Neural crest cell (in vitro differentiated cells): ENCODE measurements around the gene FNBP1L. TPM values are rescaled to one million over a fixed set of nuclear protein-coding genes. Genes with fewer than 3 reads are reported as not detected.

Experiments
- DNase-seq: peaks from one replicate; pipeline ENCODE4 v3.0.0; 2021; ENCODE audit warnings: low read depth, mixed read lengths, low spot score
- H3K27ac Mint-ChIP-seq: one replicate; pipeline ENCODE4 v1.8.0; 2021; ENCODE audit warnings: mild to moderate bottlenecking, mixed read lengths; ENCODE audit not compliant: unreplicated experiment
- H3K27me3 Mint-ChIP-seq: 2 replicates; pipeline ENCODE4 v1.8.0; 2021; ENCODE audit warnings: low read depth, mild to moderate bottlenecking, mixed read lengths
- H3K36me3 Mint-ChIP-seq: 2 replicates; pipeline ENCODE4 v1.8.0; 2021; ENCODE audit warnings: low read depth, mild to moderate bottlenecking, mixed read lengths
- H3K4me1 Mint-ChIP-seq: 2 replicates; pipeline ENCODE4 v1.8.0; 2021; ENCODE audit warnings: mixed read lengths
- H3K4me3 Mint-ChIP-seq: one replicate; pipeline ENCODE4 v1.8.0; 2021; ENCODE audit warnings: mild to moderate bottlenecking, mixed read lengths
- H3K9me3 Mint-ChIP-seq: 2 replicates; pipeline ENCODE4 v1.8.0; 2021; ENCODE audit warnings: mixed read lengths
- CTCF ChIP-seq: fragments of 200-600 bp; sonication (generic); conservative IDR thresholded peaks from 2 replicates; pipeline ENCODE4 v1.5.0; 2021; ENCODE audit warnings: antibody characterized with exemption, mild to moderate bottlenecking
- total RNA-seq: library from RNA; stranded (reverse); gene quantifications from 2 replicates; pipeline ENCODE4 v1.2.1, GENCODE V29; 2021

FNBP1L gene
- total RNA-seq, 1 donor from 2014 or later = 60.9 TPM

DNA sequence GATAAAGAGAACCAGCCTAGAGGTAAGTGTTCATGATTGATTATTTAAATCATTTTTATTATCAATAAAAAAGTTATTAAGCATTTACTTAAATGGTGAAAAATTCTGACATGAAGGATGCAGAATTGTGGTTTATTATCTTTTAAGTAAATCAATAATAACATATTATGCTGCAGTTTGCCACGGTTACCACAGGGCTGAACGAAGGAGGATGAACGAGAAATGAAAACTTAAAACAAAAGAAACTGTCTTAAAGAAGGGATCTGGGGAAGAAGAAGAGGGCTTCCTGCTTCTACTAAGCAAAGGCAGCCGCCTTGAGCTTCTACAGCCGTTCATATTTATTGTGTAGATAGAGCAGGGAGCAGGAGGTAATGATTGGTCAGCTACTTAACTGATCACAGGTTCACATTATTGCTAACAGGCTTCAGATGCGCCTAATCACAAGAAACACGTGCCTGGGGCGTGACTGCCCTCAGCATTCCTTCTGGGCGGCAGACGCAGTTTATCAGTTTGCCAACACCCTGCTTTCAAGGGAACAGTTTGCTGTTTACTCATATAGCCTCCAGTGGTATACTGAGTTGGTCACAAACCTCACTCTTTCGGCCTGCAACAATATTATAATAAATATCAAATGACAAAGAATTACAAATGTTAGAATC lies 5.8 kb upstream of the FNBP1L start:
- no peak overlapping the region for H3K27ac Mint-ChIP-seq
- no peaks in the 10 kb centered on the region for H3K36me3 Mint-ChIP-seq
- H3K4me3 Mint-ChIP-seq = no peak overlapping the region

GRCh38 chr1:93442741-93443140 lies 5.2 kb upstream of the FNBP1L start:
- Mint-ChIP-seq H3K4me3 (no peak overlapping the region), H3K36me3 (no peaks in the 10 kb centered on the region), H3K9me3 (no peaks in the 10 kb centered on the region), H3K4me1 (peaks cover 13% of the 10 kb centered on the region), H3K27ac (no peak overlapping the region), H3K27me3 (no peaks in the 10 kb centered on the region)
- TF ChIP-seq CTCF = no peak
- no peak for DNase-seq

More for the DNA sequence above, 5.8 kb upstream of the FNBP1L start:
- Mint-ChIP-seq H3K9me3 (no peaks in the 10 kb centered on the region), H3K27me3 (no peaks in the 10 kb centered on the region), H3K4me1 (peaks cover 7% of the 10 kb centered on the region)
- no peak for DNase-seq
- TF ChIP-seq CTCF = no peak

GRCh38 chr1:93443454-93443853 lies 4.5 kb upstream of the FNBP1L start:
- H3K4me1 Mint-ChIP-seq = peaks cover 13% of the 10 kb centered on the region
- no peaks in the 10 kb centered on the region for H3K27me3 Mint-ChIP-seq
- no peak overlapping the region for H3K4me3 Mint-ChIP-seq

DNA sequence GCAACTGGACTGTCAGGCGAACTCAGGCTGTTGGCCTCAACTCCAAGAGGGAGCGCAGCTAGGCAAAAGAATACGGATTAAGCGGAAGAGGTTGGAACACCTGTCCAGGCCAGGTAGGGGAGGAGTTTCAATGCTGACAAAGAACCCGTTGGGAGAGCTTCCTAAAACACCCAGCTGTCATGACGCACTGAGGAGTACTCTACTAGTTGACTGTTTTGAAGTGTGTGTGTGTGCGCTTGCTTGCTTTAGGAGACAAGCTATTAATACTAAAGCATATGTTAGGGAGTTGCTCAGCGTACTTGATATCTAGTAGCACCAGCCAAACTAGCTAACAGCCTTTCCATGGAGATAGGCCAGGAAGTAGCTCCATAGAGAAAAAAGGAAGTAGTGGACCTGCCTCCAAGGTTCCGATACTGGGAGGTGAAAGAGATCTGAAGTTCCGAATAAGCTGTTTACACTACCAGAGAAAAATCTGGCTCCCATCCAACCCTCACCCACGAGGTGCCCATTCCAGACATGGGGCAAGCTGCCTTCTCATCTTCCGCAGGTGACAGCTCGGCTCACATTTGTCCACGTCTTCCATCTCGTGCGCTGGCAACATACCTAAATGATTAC lies 974 bp upstream of the FNBP1L start:
- no peaks in the 10 kb centered on the region for H3K9me3 Mint-ChIP-seq

More at GRCh38 chr1:93443454-93443853, 4.5 kb upstream of the FNBP1L start:
- Mint-ChIP-seq H3K27ac (no peak overlapping the region), H3K36me3 (no peaks in the 10 kb centered on the region), H3K9me3 (no peaks in the 10 kb centered on the region)
- TF ChIP-seq CTCF = no peak
- DNase-seq = no peak

DNA sequence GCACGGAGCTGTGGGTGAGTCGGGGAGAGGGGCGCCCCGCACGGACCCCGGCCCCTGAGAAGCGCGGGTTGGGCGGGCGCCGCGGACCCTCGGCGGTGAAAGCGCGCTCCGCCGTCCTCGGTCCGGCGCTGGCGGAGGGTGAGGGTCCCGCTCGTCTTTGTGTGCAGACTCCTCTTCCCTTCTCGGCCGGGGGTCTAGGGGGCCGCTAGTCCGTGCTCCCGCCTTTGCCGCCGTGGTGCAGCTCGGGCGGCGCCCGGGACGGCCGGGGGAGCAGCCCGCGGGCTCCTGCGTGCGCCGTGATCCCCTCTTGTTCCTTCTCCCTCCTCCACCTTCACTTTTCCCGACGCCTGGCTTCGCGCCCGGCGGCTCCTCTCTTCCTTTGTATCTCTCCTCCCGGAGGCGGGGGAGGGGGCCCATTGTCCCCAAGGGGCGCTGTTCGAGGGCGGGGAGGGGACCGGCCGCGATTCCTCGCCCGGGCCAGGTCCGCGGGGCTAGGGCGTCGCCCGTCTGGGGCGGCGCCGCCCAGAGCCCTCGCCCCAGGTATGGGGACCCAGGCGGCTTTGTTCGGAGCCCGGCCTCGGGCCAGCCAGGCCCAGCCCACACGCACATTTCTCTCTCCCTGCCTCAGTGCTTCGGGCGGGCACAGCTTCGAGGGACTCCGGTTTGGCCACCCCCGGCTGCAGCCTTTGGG lies 519 bp downstream of the FNBP1L start:
- peak; percentile 29 for TF ChIP-seq CTCF
- Mint-ChIP-seq H3K9me3 (no peaks in the 10 kb centered on the region), H3K4me3 (peak overlapping the region; percentile 98), H3K4me1 (peaks cover 47% of the 10 kb centered on the region), H3K36me3 (no peaks in the 10 kb centered on the region), H3K27ac (peak overlapping the region; percentile 99), H3K27me3 (no peaks in the 10 kb centered on the region)
- DNase-seq = peak; percentile 56

More for the DNA sequence above, 974 bp upstream of the FNBP1L start:
- no peak for TF ChIP-seq CTCF
- DNase-seq = no peak
- Mint-ChIP-seq H3K4me3 (peak overlapping the region; percentile 91), H3K27me3 (no peaks in the 10 kb centered on the region), H3K4me1 (peaks cover 34% of the 10 kb centered on the region), H3K27ac (no peak overlapping the region), H3K36me3 (no peaks in the 10 kb centered on the region)
